A549 (cell line): ENCODE measurements around the gene METAP2. TPM values are rescaled to one million over a fixed set of nuclear protein-coding genes. Genes with fewer than 3 reads are reported as not detected.

ENCODE experiments used
- ATAC-seq, 2 experiments: fragments of 200-7000 bp in 1 of 2; fragments of >200 bp in 1 of 2; cut with Nextera tagmentation in 1 of 2; cut with Tn5 transposase in 1 of 2; 3 replicates each; pipeline versions ENCODE4 v1.8.0 to v1.9.1; 2018 to 2020; ENCODE audit warnings: mild to moderate bottlenecking in 1 of 2, moderate library complexity in 1 of 2
- CTCF ChIA-PET: fragments of 300-600 bp; sonication (Branson Sonifier 250); formaldehyde crosslinking; extraction: SDS; loops from one replicate; lab custom pipeline; 2021; ENCODE audit warnings: antibody characterized with exemption, inconsistent platforms; lab: Yijun Ruan, JAX
- POLR2A ChIA-PET: fragments of 350-600 bp; formaldehyde crosslinking; extraction: SDS; loops from one replicate; lab custom pipeline; 2021; ENCODE audit warnings: antibody characterized with exemption, inconsistent platforms; lab: Yijun Ruan, JAX
- DNase-seq, 2 experiments: peaks; one replicate each; pipeline versions ENCODE4 v3.0.0 to v3.0.0-alpha.2; 2011 to 2016; ENCODE audit warnings: low read depth in 1 of 2, low spot score in 1 of 2
- FAIRE-seq: peaks from 2 replicates; lab custom pipeline; 2011; peaks lifted over from hg19 to GRCh38; lab: Jason Lieb, UNC
- H3K27ac ChIP-seq, 2 experiments: fragments of >200 bp; sonication (Bioruptor Twin); formaldehyde crosslinking; 3 replicates each; pipeline ENCODE4 v1.5.1; 2016 to 2017
- H3K4me1 ChIP-seq: fragments of >200 bp; sonication (Bioruptor Twin); formaldehyde crosslinking; 3 replicates; pipeline ENCODE4 v1.6.1; 2016
- H3K4me2 ChIP-seq: fragments of >200 bp; sonication (Bioruptor Twin); formaldehyde crosslinking; 3 replicates; pipeline ENCODE4 v1.6.1; 2016
- H3K4me3 ChIP-seq: fragments of >200 bp; sonication (Bioruptor Twin); formaldehyde crosslinking; 3 replicates; pipeline ENCODE4 v1.5.1; 2016
- H3K9me3 ChIP-seq: fragments of >200 bp; sonication (Bioruptor Twin); formaldehyde crosslinking; 3 replicates; pipeline ENCODE4 v1.6.1; 2016
- CEBPB ChIP-seq, 2 experiments: fragments of >200 bp in 1 of 2; sonication (Bioruptor Twin) in 1 of 2; formaldehyde crosslinking in 1 of 2; IDR thresholded peaks; 2 replicates each; pipeline ENCODE4 v1.6.1; 2012 to 2016
- CHD4 ChIP-seq: fragments of 200-600 bp; sonication (generic); IDR thresholded peaks from 2 replicates; pipeline ENCODE4 v1.6.1; 2016; ENCODE audit warnings: antibody characterized with exemption, mild to moderate bottlenecking, borderline replicate concordance
- E2F6 ChIP-seq: IDR thresholded peaks from 2 replicates; pipeline ENCODE4 v1.6.1; 2012; ENCODE audit warnings: low read depth, borderline replicate concordance
- EHF ChIP-seq: fragments of 250-450 bp; sonication (Bioruptor Pico); IDR thresholded peaks from 2 replicates; pipeline ENCODE4 v1.5.0; 2020; ENCODE audit warnings: mild to moderate bottlenecking
- EHMT2 ChIP-seq: fragments of 200-600 bp; sonication (generic); IDR thresholded peaks from 2 replicates; pipeline ENCODE4 v1.6.1; 2016; ENCODE audit warnings: antibody characterized with exemption, low read depth, mild to moderate bottlenecking, moderate library complexity
- EP300 ChIP-seq, 2 experiments: fragments of >200 bp; sonication (Bioruptor Twin); formaldehyde crosslinking; IDR thresholded peaks; 2 replicates in 1 of 2; 3 replicates in 1 of 2; pipeline ENCODE4 v1.6.1; 2016 to 2017
- FOSB ChIP-seq: fragments of 250-450 bp; sonication (Bioruptor Pico); IDR thresholded peaks from 2 replicates; pipeline ENCODE4 v1.5.0; 2020; ENCODE audit warnings: mild to moderate bottlenecking, moderate library complexity
- HES2 ChIP-seq: fragments of >200 bp; sonication (Bioruptor Twin); formaldehyde crosslinking; IDR thresholded peaks from 2 replicates; pipeline ENCODE4 v1.6.1; 2016
- HEYL ChIP-seq: fragments of 250-450 bp; sonication (Bioruptor Pico); IDR thresholded peaks from 2 replicates; pipeline ENCODE4 v1.8.0; 2021; ENCODE audit warnings: mild to moderate bottlenecking, moderate library complexity
- HOXB13 ChIP-seq: fragments of 250-450 bp; sonication (Bioruptor Pico); IDR thresholded peaks from 2 replicates; pipeline ENCODE4 v1.5.0; 2020; ENCODE audit warnings: low read depth, mild to moderate bottlenecking, moderate library complexity
- HOXB5 ChIP-seq: fragments of 250-450 bp; sonication (Bioruptor Pico); IDR thresholded peaks from 2 replicates; pipeline ENCODE4 v1.5.0; 2020; ENCODE audit warnings: mild to moderate bottlenecking, moderate library complexity
- JUNB ChIP-seq: fragments of >200 bp; sonication (Bioruptor Twin); formaldehyde crosslinking; IDR thresholded peaks from 2 replicates; pipeline ENCODE4 v1.6.1; 2016
- KDM1A ChIP-seq: fragments of 200-600 bp; sonication (generic); IDR thresholded peaks from 2 replicates; pipeline ENCODE4 v1.6.1; 2016; ENCODE audit warnings: low read depth, mild to moderate bottlenecking
- NFE2L2 ChIP-seq: fragments of 150-350 bp; conservative IDR thresholded peaks from 2 replicates; pipeline ENCODE4 v1.6.1; 2014; ENCODE audit warnings: low read length
- NR3C1 ChIP-seq: fragments of >200 bp; sonication (Bioruptor Twin); formaldehyde crosslinking; IDR thresholded peaks from 3 replicates; pipeline ENCODE4 v1.6.1; 2017
- PHF8 ChIP-seq: fragments of 200-600 bp; sonication (generic); IDR thresholded peaks from 2 replicates; pipeline ENCODE4 v1.6.1; 2016; ENCODE audit warnings: low read depth, mild to moderate bottlenecking, antibody characterized with exemption, moderate library complexity, borderline replicate concordance
- POLR2AphosphoS2 ChIP-seq: conservative IDR thresholded peaks from 2 replicates; pipeline ENCODE4 v1.6.1; 2012; ENCODE audit warnings: low read length, improper control_type of control experiment, inconsistent platforms
- RAD21 ChIP-seq, 2 experiments: fragments of >200 bp in 1 of 2; sonication (Bioruptor Twin) in 1 of 2; formaldehyde crosslinking in 1 of 2; IDR thresholded peaks in 1 of 2; conservative IDR thresholded peaks in 1 of 2; 2 replicates in 1 of 2; 3 replicates in 1 of 2; pipeline ENCODE4 v1.6.1; 2012 to 2018; ENCODE audit warnings: inconsistent platforms in 1 of 2
- RARB ChIP-seq: fragments of 250-450 bp; sonication (Bioruptor Pico); IDR thresholded peaks from 2 replicates; pipeline ENCODE4 v1.8.0; 2021; ENCODE audit warnings: mild to moderate bottlenecking, moderate library complexity
- RCOR1 ChIP-seq: fragments of 150-350 bp; IDR thresholded peaks from 2 replicates; pipeline ENCODE4 v1.6.1; 2014; ENCODE audit warnings: antibody characterized with exemption, low read length, low read depth
- REST ChIP-seq: fragments of 200-600 bp; sonication (generic); IDR thresholded peaks from 2 replicates; pipeline ENCODE4 v1.6.1; 2016; ENCODE audit warnings: antibody characterized with exemption, mild to moderate bottlenecking, moderate library complexity
- ZFP36 ChIP-seq: fragments of 450-650 bp; IDR thresholded peaks from 2 replicates; pipeline ENCODE4 v1.6.1; 2014; ENCODE audit warnings: borderline replicate concordance; ENCODE audit not compliant: partially characterized antibody
- WGBS: methylation state at CpG from one replicate; pipeline ENCODE4 v1.1.6; 2017; ENCODE audit errors: missing lambda C conversion rate; 5-methylcytosine and 5-hydroxymethylcytosine counted together
- polyA plus RNA-seq, 4 experiments: library from polyadenylated mRNA; depleted of rRNA in 3 of 4; stranded (reverse); fragments of >200 nt; fragmentation: RNase III in 1 of 4; extraction: RNeasy Plus Mini Kit Qiagen cat#74134 plus additional on column Dnase treatment in 1 of 4; gene quantifications; 2 replicates in 3 of 4; 3 replicates in 1 of 4; pipeline ENCODE4 v1.2.3, GENCODE V29; 2011 to 2017
- TF ChIP-seq, protein P1 (sequence below): fragments of 250-450 bp; sonication (Bioruptor Pico); IDR thresholded peaks from 2 replicates; pipeline ENCODE4 v1.5.0; 2020; ENCODE audit warnings: low read depth, mild to moderate bottlenecking, moderate library complexity

The METAP2 gene
- polyA plus RNA-seq, 2 of the 4 experiments (the other 2 are of a cell fraction): 205 to 219 TPM

GRCh38 chr12:95551913-95552516 lies 78.1 kb downstream of the METAP2 start:
- FAIRE-seq: no peak
- DNase-seq: no peak
- WGBS: 64% methylated on average over 7 of the region's 7 CpGs
- no peak for ATAC-seq
- peaks cover 11% of the 10 kb centered on the region for H3K9me3 ChIP-seq
- TF ChIP-seq CEBPB (IDR thresholded peaks at IDR 0.05) (no peak), ZFP36 (no peak), EHF (no peak), RAD21 (conservative IDR thresholded peaks at IDR 0.05 in 1 of 2, IDR thresholded peaks at IDR 0.05 in 1 of 2) (no peak), NR3C1 (no peak)
- no peak overlapping the region for H3K4me3 ChIP-seq
- CTCF ChIA-PET: interaction anchor here (0.9 to 1.3 kb wide), 2 partner anchors 14 to 18 kb away, joined by 3 to 5 read pairs; no protein-coding TSS in a partner anchor
- no peak overlapping the region for H3K4me2 ChIP-seq
- no peak overlapping the region for H3K27ac ChIP-seq
- POLR2A ChIA-PET: no interaction called here
- H3K4me1 ChIP-seq: no peaks in the 10 kb centered on the region

- Histone ChIP-seq H3K9me3 (peaks cover 11% of the 10 kb centered on the region), H3K4me2 (no peak overlapping the region), H3K27ac (no peak overlapping the region)
- no peak for FAIRE-seq
- CTCF ChIA-PET: no interaction called here
- no peak for DNase-seq
- TF ChIP-seq, protein P1, sequence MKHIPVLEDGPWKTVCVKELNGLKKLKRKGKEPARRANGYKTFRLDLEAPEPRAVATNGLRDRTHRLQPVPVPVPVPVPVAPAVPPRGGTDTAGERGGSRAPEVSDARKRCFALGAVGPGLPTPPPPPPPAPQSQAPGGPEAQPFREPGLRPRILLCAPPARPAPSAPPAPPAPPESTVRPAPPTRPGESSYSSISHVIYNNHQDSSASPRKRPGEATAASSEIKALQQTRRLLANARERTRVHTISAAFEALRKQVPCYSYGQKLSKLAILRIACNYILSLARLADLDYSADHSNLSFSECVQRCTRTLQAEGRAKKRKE: no peak
- no peak for TF ChIP-seq NFE2L2
- TF ChIP-seq RARB (CRISPR knock-in tag): no peak
- TF ChIP-seq ZFP36: no peak
- no peak for TF ChIP-seq JUNB
- TF ChIP-seq HES2: no peak
- no peak for TF ChIP-seq EP300 (IDR thresholded peaks at IDR 0.05)
- TF ChIP-seq HEYL (CRISPR knock-in tag): no peak
- no peak for TF ChIP-seq E2F6
- no peak for TF ChIP-seq RAD21 (conservative IDR thresholded peaks at IDR 0.05 in 1 of 2, IDR thresholded peaks at IDR 0.05 in 1 of 2)
- TF ChIP-seq KDM1A: no peak
- TF ChIP-seq HOXB13: no peak
- TF ChIP-seq POLR2AphosphoS2: no peak
- no peak for TF ChIP-seq FOSB (CRISPR knock-in tag)
- TF ChIP-seq, all 56 proteins: peak for 0
- POLR2A ChIA-PET: no interaction called here
- no peaks in the 10 kb centered on the region for H3K4me1 ChIP-seq
- H3K4me3 ChIP-seq: no peak overlapping the region
- ATAC-seq: no peak
- whole genome bisulfite sequencing: 82% methylated on average over 5 of the region's 5 CpGs
Observed at GRCh38 chr12:95553197-95553943, 79.4 kb downstream of the METAP2 start.

DNA sequence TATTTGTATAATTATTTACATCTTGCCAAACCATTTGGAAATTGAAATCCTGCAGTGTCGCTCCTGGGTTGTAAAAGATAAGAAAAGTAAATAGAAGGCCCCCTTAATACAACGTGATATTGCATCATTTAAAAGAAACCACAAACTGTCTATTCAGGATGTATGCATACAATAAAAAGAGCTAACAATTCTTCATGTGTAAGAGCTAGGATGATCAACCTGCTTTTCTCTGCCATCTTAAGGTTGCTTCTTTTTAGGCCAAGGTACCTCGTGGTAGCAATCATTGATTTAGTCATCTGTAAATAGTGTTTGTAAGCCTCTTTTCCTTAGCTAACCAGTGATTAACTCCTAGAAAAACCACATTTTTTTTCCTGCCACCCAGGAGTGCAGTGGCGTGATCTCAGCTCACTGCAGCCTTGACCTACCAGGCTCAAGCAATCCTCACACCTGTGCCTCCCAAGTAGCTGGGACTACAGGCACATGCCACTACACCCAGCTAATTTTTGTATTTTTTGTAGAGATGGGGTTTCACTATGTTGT lies 80.7 kb downstream of the METAP2 start:
- H3K9me3 ChIP-seq: peaks cover 3% of the 10 kb centered on the region
- no peaks in the 10 kb centered on the region for H3K4me1 ChIP-seq
- ChIA-PET POLR2A (no interaction called here), CTCF (interaction anchor here (0.6 to 1.4 kb wide), 2 partner anchors 20 to 39 kb away, joined by 3 to 4 read pairs; no protein-coding TSS in a partner anchor)
- no peak for DNase-seq
- no peak overlapping the region for H3K27ac ChIP-seq
- WGBS: 25% methylated on average over 4 of the region's 4 CpGs
- FAIRE-seq: no peak
- no peak overlapping the region for H3K4me2 ChIP-seq
- no peak overlapping the region for H3K4me3 ChIP-seq
- ATAC-seq: no peak
- TF ChIP-seq HOXB13 (no peak), RCOR1 (no peak), E2F6 (no peak), RAD21 (conservative IDR thresholded peaks at IDR 0.05 in 1 of 2, IDR thresholded peaks at IDR 0.05 in 1 of 2) (no peak), REST (no peak), CHD4 (no peak), HOXB5 (CRISPR knock-in tag) (no peak), EHMT2 (no peak), PHF8 (no peak)
- TF ChIP-seq, protein P1: no peak
